SK-N-MC (cell line): ENCODE results near the gene TASL.
"Not testable (repeated sequence)": the region's sequence is repeated elsewhere in the genome, so short reads cannot be mapped to it uniquely, and the experiment has no call there.

Experiments
- DNase-seq: peaks from one replicate; pipeline ENCODE4 v3.0.0-alpha.2; 2011; ENCODE audit warnings: low read depth, low spot score
- H3K27ac ChIP-seq: fragments of 200-600 bp; sonication (generic); 2 replicates; pipeline ENCODE4 v1.5.1; 2016; ENCODE audit warnings: mixed run types
- H3K36me3 ChIP-seq: fragments of 200-600 bp; sonication (generic); 2 replicates; pipeline ENCODE4 v1.6.1; 2017; ENCODE audit warnings: antibody characterized with exemption, low read length, mixed read lengths; ENCODE audit not compliant: insufficient read depth
- H3K4me3 ChIP-seq: fragments of 200-600 bp; sonication (generic); 2 replicates; pipeline ENCODE4 v1.5.1; 2016
- H3K9ac ChIP-seq: fragments of 200-600 bp; sonication (generic); 2 replicates; pipeline ENCODE4 v1.8.0; 2017; ENCODE audit warnings: mixed run types, mixed read lengths; ENCODE audit not compliant: insufficient read length
- H3K9me3 ChIP-seq: fragments of 200-600 bp; sonication (generic); 2 replicates; pipeline ENCODE4 v1.6.1; 2017; ENCODE audit warnings: low read depth, mild to moderate bottlenecking, antibody characterized with exemption, low read length, moderate library complexity, mixed read lengths
- EZH2 ChIP-seq: fragments of 200-600 bp; sonication (generic); IDR thresholded peaks from one replicate; pipeline ENCODE4 v1.6.1; 2017; ENCODE audit warnings: antibody characterized with exemption
- FOXP2 ChIP-seq: optimal IDR thresholded peaks from 2 replicates; pipeline ENCODE3; 2011; ENCODE audit warnings: mild to moderate bottlenecking, moderate library complexity; ENCODE audit not compliant: insufficient read depth; ENCODE audit errors: extremely low read length, control extremely low read depth
- POLR2AphosphoS5 ChIP-seq: IDR thresholded peaks from 2 replicates; pipeline ENCODE4 v1.6.1; 2012; ENCODE audit warnings: mild to moderate bottlenecking, low read depth, low read length, borderline replicate concordance

TASL gene

GRCh38 chrX:30612250-30612655 is 34.7 kb upstream of the TASL start:
- no peak for DNase-seq
- H3K9ac ChIP-seq: no peak overlapping the region
- no peak for TF ChIP-seq POLR2AphosphoS5
- no peak for TF ChIP-seq FOXP2
- no peak for TF ChIP-seq EZH2
- no peaks in the 10 kb centered on the region for H3K36me3 ChIP-seq
- no peak overlapping the region for H3K4me3 ChIP-seq
- H3K27ac ChIP-seq: no peak overlapping the region
- H3K9me3 ChIP-seq: peaks cover 3% of the 10 kb centered on the region; the same call in 1 of the 2 replicates

- Histone ChIP-seq H3K9ac (no peak overlapping the region), H3K4me3 (no peak overlapping the region), H3K9me3 (no peaks in the 10 kb centered on the region), H3K27ac (no peak overlapping the region), H3K36me3 (no peaks in the 10 kb centered on the region)
- TF ChIP-seq POLR2AphosphoS5 (no peak), EZH2 (no peak), FOXP2 (no peak)
- no peak for DNase-seq
Observed at GRCh38 chrX:30610026-30610425, 32.5 kb upstream of the TASL start.

- no peak for TF ChIP-seq POLR2AphosphoS5
- H3K9me3 ChIP-seq: no peaks in the 10 kb centered on the region
- no peaks in the 10 kb centered on the region for H3K36me3 ChIP-seq
- no peak overlapping the region for H3K9ac ChIP-seq
- no peak overlapping the region for H3K27ac ChIP-seq
- H3K4me3 ChIP-seq: no peak overlapping the region
- no peak for DNase-seq
Observed at GRCh38 chrX:30607155-30607554, 29.6 kb upstream of the TASL start.

GRCh38 chrX:30600269-30601176 is 23.0 kb upstream of the TASL start:
- not testable (repeated sequence) for H3K9ac ChIP-seq, H3K4me3 ChIP-seq, H3K9me3 ChIP-seq, H3K27ac ChIP-seq, H3K36me3 ChIP-seq, DNase-seq

- H3K4me3 ChIP-seq: no peak overlapping the region
- DNase-seq: no peak
- no peak overlapping the region for H3K9ac ChIP-seq
- no peaks in the 10 kb centered on the region for H3K9me3 ChIP-seq
- H3K36me3 ChIP-seq: no peaks in the 10 kb centered on the region
- no peak overlapping the region for H3K27ac ChIP-seq
- TF ChIP-seq POLR2AphosphoS5: no peak
Observed at GRCh38 chrX:30597216-30598012, 19.8 kb upstream of the TASL start.

- no peak for DNase-seq
- TF ChIP-seq FOXP2: no peak
- TF ChIP-seq EZH2: no peak
- TF ChIP-seq POLR2AphosphoS5: no peak
- no peak overlapping the region for H3K4me3 ChIP-seq
- no peaks in the 10 kb centered on the region for H3K9me3 ChIP-seq
- no peak overlapping the region for H3K27ac ChIP-seq
- H3K36me3 ChIP-seq: no peaks in the 10 kb centered on the region
- no peak overlapping the region for H3K9ac ChIP-seq
Observed at GRCh38 chrX:30593440-30594200, 16.1 kb upstream of the TASL start.

- Histone ChIP-seq H3K4me3 (no peak overlapping the region), H3K9ac (no peak overlapping the region), H3K27ac (no peak overlapping the region), H3K36me3 (no peaks in the 10 kb centered on the region), H3K9me3 (no peaks in the 10 kb centered on the region)
- DNase-seq: no peak
- TF ChIP-seq POLR2AphosphoS5 (no peak), EZH2 (no peak), FOXP2 (no peak)
Observed at GRCh38 chrX:30592831-30593230, 15.3 kb upstream of the TASL start.

GRCh38 chrX:30590368-30590767 is 12.8 kb upstream of the TASL start:
- H3K9me3 ChIP-seq: no peaks in the 10 kb centered on the region
- DNase-seq: no peak
- no peak overlapping the region for H3K9ac ChIP-seq
- no peak overlapping the region for H3K4me3 ChIP-seq
- H3K27ac ChIP-seq: no peak overlapping the region
- TF ChIP-seq POLR2AphosphoS5 (no peak), EZH2 (no peak), FOXP2 (no peak)
- no peaks in the 10 kb centered on the region for H3K36me3 ChIP-seq
